ENCODE results near the gene CALHM4.

The CALHM4 gene

GRCh38 chr6:116512734-116513133, 40.8 kb upstream of the CALHM4 start:
- Histone ChIP-seq H3K9me3 (ENCODE audit: severe bottlenecking) (no peaks in the 10 kb centered on the region), H3K4me3 (ENCODE audit: severe bottlenecking) (no peak overlapping the region), H3K4me1 (ENCODE audit: insufficient read depth, poor library complexity, severe bottlenecking) (no peaks in the 10 kb centered on the region), H3K27ac (ENCODE audit: poor library complexity, severe bottlenecking) (no peak overlapping the region), H3K36me3 (ENCODE audit: low read depth) (no peaks in the 10 kb centered on the region), H3K27me3 (ENCODE audit: insufficient read depth, poor library complexity, severe bottlenecking) (no peaks in the 10 kb centered on the region)
- DNase-seq (ENCODE audit: low spot score): no peak
- TF ChIP-seq CTCF (IDR thresholded peaks at IDR 0.05; ENCODE audit: poor library complexity, severe bottlenecking): no peak
- no peak for ATAC-seq (ENCODE audit: low read depth)

GRCh38 chr6:116513224-116513875, 40.2 kb upstream of the CALHM4 start:
- Histone ChIP-seq H3K27me3 (ENCODE audit: insufficient read depth, poor library complexity, severe bottlenecking) (no peaks in the 10 kb centered on the region), H3K36me3 (ENCODE audit: low read depth) (no peaks in the 10 kb centered on the region), H3K4me1 (ENCODE audit: insufficient read depth, poor library complexity, severe bottlenecking) (no peaks in the 10 kb centered on the region), H3K9me3 (ENCODE audit: severe bottlenecking) (no peaks in the 10 kb centered on the region), H3K27ac (ENCODE audit: poor library complexity, severe bottlenecking) (no peak overlapping the region), H3K4me3 (ENCODE audit: severe bottlenecking) (no peak overlapping the region)
- TF ChIP-seq CTCF (IDR thresholded peaks at IDR 0.05; ENCODE audit: poor library complexity, severe bottlenecking): no peak
- no peak for DNase-seq (ENCODE audit: low spot score)
- peak; percentile 48 for ATAC-seq (ENCODE audit: low read depth)

GRCh38 chr6:116514111-116514510, 39.4 kb upstream of the CALHM4 start:
- Histone ChIP-seq H3K36me3 (ENCODE audit: low read depth) (no peaks in the 10 kb centered on the region), H3K27me3 (ENCODE audit: insufficient read depth, poor library complexity, severe bottlenecking) (no peaks in the 10 kb centered on the region), H3K4me3 (ENCODE audit: severe bottlenecking) (no peak overlapping the region), H3K9me3 (ENCODE audit: severe bottlenecking) (no peaks in the 10 kb centered on the region), H3K27ac (ENCODE audit: poor library complexity, severe bottlenecking) (no peak overlapping the region), H3K4me1 (ENCODE audit: insufficient read depth, poor library complexity, severe bottlenecking) (no peaks in the 10 kb centered on the region)
- TF ChIP-seq CTCF (IDR thresholded peaks at IDR 0.05; ENCODE audit: poor library complexity, severe bottlenecking): no peak
- DNase-seq (ENCODE audit: low spot score) (no peak), ATAC-seq (ENCODE audit: low read depth) (no peak)

GRCh38 chr6:116515141-116515540, 38.4 kb upstream of the CALHM4 start:
- Histone ChIP-seq H3K27ac (ENCODE audit: poor library complexity, severe bottlenecking) (no peak overlapping the region), H3K4me1 (ENCODE audit: insufficient read depth, poor library complexity, severe bottlenecking) (no peaks in the 10 kb centered on the region), H3K4me3 (ENCODE audit: severe bottlenecking) (no peak overlapping the region), H3K27me3 (ENCODE audit: insufficient read depth, poor library complexity, severe bottlenecking) (no peaks in the 10 kb centered on the region), H3K9me3 (ENCODE audit: severe bottlenecking) (no peaks in the 10 kb centered on the region), H3K36me3 (ENCODE audit: low read depth) (no peaks in the 10 kb centered on the region)
- TF ChIP-seq CTCF (IDR thresholded peaks at IDR 0.05; ENCODE audit: poor library complexity, severe bottlenecking): no peak
- ATAC-seq (ENCODE audit: low read depth) (no peak), DNase-seq (ENCODE audit: low spot score) (no peak)

GRCh38 chr6:116518621-116519368, 34.8 kb upstream of the CALHM4 start:
- Histone ChIP-seq H3K27me3 (ENCODE audit: insufficient read depth, poor library complexity, severe bottlenecking) (no peaks in the 10 kb centered on the region), H3K9me3 (ENCODE audit: severe bottlenecking) (no peaks in the 10 kb centered on the region), H3K4me3 (ENCODE audit: severe bottlenecking) (no peak overlapping the region), H3K4me1 (ENCODE audit: insufficient read depth, poor library complexity, severe bottlenecking) (no peaks in the 10 kb centered on the region), H3K27ac (ENCODE audit: poor library complexity, severe bottlenecking) (no peak overlapping the region), H3K36me3 (ENCODE audit: low read depth) (no peaks in the 10 kb centered on the region)
- ATAC-seq (ENCODE audit: low read depth) (no peak), DNase-seq (ENCODE audit: low spot score) (no peak)
- no peak for TF ChIP-seq CTCF (IDR thresholded peaks at IDR 0.05; ENCODE audit: poor library complexity, severe bottlenecking)

Measured in RWPE2 (cell line).